Kidney (tissue), 14 donors: ENCODE results near the gene BIRC5. TPM values are rescaled to one million over a fixed set of nuclear protein-coding genes. Genes with fewer than 3 reads are reported as not detected.

Experiments
- DNase-seq, 5 donors: peaks; one replicate each; pipeline ENCODE4 v3.0.0-alpha.2; 2013 to 2020
- FAIRE-seq: peaks from 2 replicates; lab custom pipeline; 2012; peaks lifted over from hg19 to GRCh38; lab: Jason Lieb, UNC
- H3K27ac ChIP-seq, 2 donors: one replicate each; pipeline ENCODE4 v1.7.0; 2013; ENCODE audit warnings: low read depth in 2 of 2, low read length in 2 of 2, inconsistent platforms in 1 of 2
- H3K27me3 ChIP-seq: one replicate; pipeline ENCODE4 v1.7.1; 2013; ENCODE audit warnings: low read length, inconsistent platforms; ENCODE audit not compliant: control insufficient read depth, insufficient read depth
- H3K36me3 ChIP-seq, 3 donors: one replicate each; pipeline versions ENCODE4 v1.7.0 to v1.7.1; 2013; ENCODE audit warnings: low read length in 3 of 3, control low read depth in 1 of 3, inconsistent platforms in 1 of 3; ENCODE audit not compliant: insufficient read depth in 3 of 3, control insufficient read depth in 2 of 3
- H3K4me1 ChIP-seq, 3 donors: one replicate each; pipeline versions ENCODE4 v1.7.0 to v1.7.1; 2013; ENCODE audit warnings: low read length in 3 of 3, inconsistent platforms in 1 of 3, low read depth in 1 of 3; ENCODE audit not compliant: control insufficient read depth in 2 of 3, insufficient read depth in 2 of 3
- H3K4me3 ChIP-seq, 3 donors: one replicate each; pipeline versions ENCODE4 v1.7.0 to v1.8.1; 2013; ENCODE audit warnings: low read length in 3 of 3, control low read depth in 1 of 3, inconsistent platforms in 1 of 3
- H3K9ac ChIP-seq, 3 donors: one replicate each; pipeline versions ENCODE4 v1.7.0 to v1.7.1; 2013; ENCODE audit warnings: low read length in 3 of 3, control low read depth in 1 of 3, inconsistent platforms in 1 of 3
- H3K9me3 ChIP-seq, 3 donors: one replicate each; pipeline versions ENCODE4 v1.7.0 to v1.7.1; 2013; ENCODE audit warnings: low read length in 3 of 3, control low read depth in 1 of 3, inconsistent platforms in 1 of 3; ENCODE audit not compliant: control insufficient read depth in 2 of 3, insufficient read depth in 1 of 3
- intact Hi-C: fragments of 100-400 bp; cut with DNase I; formaldehyde crosslinking; loops from one replicate; pipeline ENCODE4 v1.11.1; 2022
- polyA plus RNA-seq: library from polyadenylated mRNA; stranded (reverse); fragments of 350-450 nt; fragmentation: Illumina TruSeq; extraction: RNeasy Lipid Tissue Mini Kit (QIAGEN cat#74804); gene quantifications from one replicate; pipeline ENCODE4 v1.2.3, GENCODE V29; 2014; ENCODE audit warnings: low read depth, low replicate concordance; ENCODE audit not compliant: insufficient read depth
- total RNA-seq: library from RNA; stranded (reverse); fragmentation: NEBNext Ultra II Directional; extraction: Animal tissue kit (Norgen Biotek cat#: 25700); gene quantifications from one replicate; pipeline ENCODE4 v1.2.1, GENCODE V29; 2021
- TF ChIP-seq, protein P1 (sequence below): IDR thresholded peaks from 3 replicates; pipeline ENCODE4 v1.5.1; 2012; ENCODE audit warnings: mild to moderate bottlenecking, moderate library complexity, borderline replicate concordance; ENCODE audit not compliant: insufficient read depth; ENCODE audit errors: extremely low read depth
- donor health status: control.
- donor health status: control.
- donor health status: control.
- donor health status: control.
- donor health status: control.
- donor health status: DM: yes; HTN: yes; CAD: no.
- donor health status: Normal renal cell carcinoma (clear cell type).

Gene BIRC5
- total and polyA plus RNA-seq, 2 donors from 2014 or later, result 0.26 to 1.7 TPM

DNA sequence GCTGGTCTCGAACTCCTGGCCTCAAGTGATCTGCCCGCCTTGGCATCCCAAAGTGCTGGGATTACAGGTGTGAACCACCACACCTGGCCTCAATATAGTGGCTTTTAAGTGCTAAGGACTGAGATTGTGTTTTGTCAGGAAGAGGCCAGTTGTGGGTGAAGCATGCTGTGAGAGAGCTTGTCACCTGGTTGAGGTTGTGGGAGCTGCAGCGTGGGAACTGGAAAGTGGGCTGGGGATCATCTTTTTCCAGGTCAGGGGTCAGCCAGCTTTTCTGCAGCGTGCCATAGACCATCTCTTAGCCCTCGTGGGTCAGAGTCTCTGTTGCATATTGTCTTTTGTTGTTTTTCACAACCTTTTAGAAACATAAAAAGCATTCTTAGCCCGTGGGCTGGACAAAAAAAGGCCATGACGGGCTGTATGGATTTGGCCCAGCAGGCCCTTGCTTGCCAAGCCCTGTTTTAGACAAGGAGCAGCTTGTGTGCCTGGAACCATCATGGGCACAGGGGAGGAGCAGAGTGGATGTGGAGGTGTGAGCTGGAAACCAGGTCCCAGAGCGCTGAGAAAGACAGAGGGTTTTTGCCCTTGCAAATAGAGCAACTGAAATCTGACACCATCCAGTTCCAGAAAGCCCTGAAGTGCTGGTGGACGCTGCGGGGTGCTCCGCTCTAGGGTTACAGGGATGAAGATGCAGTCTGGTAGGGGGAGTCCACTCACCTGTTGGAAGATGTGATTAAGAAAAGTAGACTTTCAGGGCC is 5.5 kb downstream of the BIRC5 start:
- H3K4me3 ChIP-seq, result no peak overlapping the region
- no peak overlapping the region for H3K9ac ChIP-seq
- H3K9me3 ChIP-seq, result no peaks in the 10 kb centered on the region
- H3K27me3 ChIP-seq, result no peaks in the 10 kb centered on the region
- FAIRE-seq (no peak), DNase-seq (peak in 3 of 5 donors; percentile 27 to 44 (median 32))
- no peaks in the 10 kb centered on the region for H3K36me3 ChIP-seq
- H3K27ac ChIP-seq, result no peak overlapping the region
- H3K4me1 ChIP-seq, result no peaks in the 10 kb centered on the region
- TF ChIP-seq, protein P1, sequence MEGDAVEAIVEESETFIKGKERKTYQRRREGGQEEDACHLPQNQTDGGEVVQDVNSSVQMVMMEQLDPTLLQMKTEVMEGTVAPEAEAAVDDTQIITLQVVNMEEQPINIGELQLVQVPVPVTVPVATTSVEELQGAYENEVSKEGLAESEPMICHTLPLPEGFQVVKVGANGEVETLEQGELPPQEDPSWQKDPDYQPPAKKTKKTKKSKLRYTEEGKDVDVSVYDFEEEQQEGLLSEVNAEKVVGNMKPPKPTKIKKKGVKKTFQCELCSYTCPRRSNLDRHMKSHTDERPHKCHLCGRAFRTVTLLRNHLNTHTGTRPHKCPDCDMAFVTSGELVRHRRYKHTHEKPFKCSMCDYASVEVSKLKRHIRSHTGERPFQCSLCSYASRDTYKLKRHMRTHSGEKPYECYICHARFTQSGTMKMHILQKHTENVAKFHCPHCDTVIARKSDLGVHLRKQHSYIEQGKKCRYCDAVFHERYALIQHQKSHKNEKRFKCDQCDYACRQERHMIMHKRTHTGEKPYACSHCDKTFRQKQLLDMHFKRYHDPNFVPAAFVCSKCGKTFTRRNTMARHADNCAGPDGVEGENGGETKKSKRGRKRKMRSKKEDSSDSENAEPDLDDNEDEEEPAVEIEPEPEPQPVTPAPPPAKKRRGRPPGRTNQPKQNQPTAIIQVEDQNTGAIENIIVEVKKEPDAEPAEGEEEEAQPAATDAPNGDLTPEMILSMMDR, result no peak
- intact Hi-C loops, result no loop called here

DNA sequence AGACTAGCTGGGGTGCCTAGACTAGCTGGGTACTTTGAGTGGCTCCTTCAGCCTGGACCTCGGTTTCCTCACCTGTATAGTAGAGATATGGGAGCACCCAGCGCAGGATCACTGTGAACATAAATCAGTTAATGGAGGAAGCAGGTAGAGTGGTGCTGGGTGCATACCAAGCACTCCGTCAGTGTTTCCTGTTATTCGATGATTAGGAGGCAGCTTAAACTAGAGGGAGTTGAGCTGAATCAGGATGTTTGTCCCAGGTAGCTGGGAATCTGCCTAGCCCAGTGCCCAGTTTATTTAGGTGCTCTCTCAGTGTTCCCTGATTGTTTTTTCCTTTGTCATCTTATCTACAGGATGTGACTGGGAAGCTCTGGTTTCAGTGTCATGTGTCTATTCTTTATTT is 9.0 kb downstream of the BIRC5 start:
- intact Hi-C loops, result no loop called here
- no peaks in the 10 kb centered on the region for H3K9me3 ChIP-seq
- TF ChIP-seq, protein P1, result no peak
- no peak overlapping the region for H3K9ac ChIP-seq
- H3K4me3 ChIP-seq, result no peak overlapping the region
- FAIRE-seq, result no peak
- no peak for DNase-seq
- no peaks in the 10 kb centered on the region for H3K27me3 ChIP-seq
- H3K4me1 ChIP-seq, result no peaks in the 10 kb centered on the region
- H3K36me3 ChIP-seq, result no peaks in the 10 kb centered on the region
- peak overlapping the region in 1 of 2 donors; percentile 71 for H3K27ac ChIP-seq

DNA sequence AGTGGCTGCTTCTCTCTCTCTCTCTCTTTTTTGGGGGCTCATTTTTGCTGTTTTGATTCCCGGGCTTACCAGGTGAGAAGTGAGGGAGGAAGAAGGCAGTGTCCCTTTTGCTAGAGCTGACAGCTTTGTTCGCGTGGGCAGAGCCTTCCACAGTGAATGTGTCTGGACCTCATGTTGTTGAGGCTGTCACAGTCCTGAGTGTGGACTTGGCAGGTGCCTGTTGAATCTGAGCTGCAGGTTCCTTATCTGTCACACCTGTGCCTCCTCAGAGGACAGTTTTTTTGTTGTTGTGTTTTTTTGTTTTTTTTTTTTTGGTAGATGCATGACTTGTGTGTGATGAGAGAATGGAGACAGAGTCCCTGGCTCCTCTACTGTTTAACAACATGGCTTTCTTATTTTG is 9.7 kb downstream of the BIRC5 start:
- Histone ChIP-seq H3K9ac (no peak overlapping the region), H3K9me3 (no peaks in the 10 kb centered on the region), H3K36me3 (no peaks in the 10 kb centered on the region), H3K4me3 (no peak overlapping the region), H3K27me3 (no peaks in the 10 kb centered on the region), H3K27ac (peak overlapping the region in 1 of 2 donors; percentile 13), H3K4me1 (no peaks in the 10 kb centered on the region)
- TF ChIP-seq, protein P1, result no peak
- no peak for DNase-seq
- intact Hi-C loops, result no loop called here
- FAIRE-seq, result no peak
